ENCODE results near the gene CD33.

Gene CD33

GRCh38 chr19:51194527-51195315 lies 30.2 kb upstream of the CD33 start:
- Histone ChIP-seq H3K27me3 (ENCODE audit: insufficient read depth, low read length) (no peaks in the 10 kb centered on the region), H3K9me3 (ENCODE audit: insufficient read depth, low read depth, low read length) (no peaks in the 10 kb centered on the region), H3K4me3 (ENCODE audit: low read length) (no peak overlapping the region), H3K4me1 (ENCODE audit: insufficient read depth, low read length) (no peaks in the 10 kb centered on the region), H3K9ac (ENCODE audit: low read depth, low read length) (no peak overlapping the region), H3K36me3 (ENCODE audit: insufficient read depth, low read length) (no peaks in the 10 kb centered on the region), H3K27ac (ENCODE audit: low read depth, low read length) (no peak overlapping the region)
- 84% methylated on average over 17 of the region's 21 CpGs for WGBS

- Histone ChIP-seq H3K27ac (ENCODE audit: low read depth, low read length) (no peak overlapping the region), H3K4me1 (ENCODE audit: insufficient read depth, low read length) (no peaks in the 10 kb centered on the region), H3K9me3 (ENCODE audit: insufficient read depth, low read depth, low read length) (no peaks in the 10 kb centered on the region), H3K36me3 (ENCODE audit: insufficient read depth, low read length) (no peaks in the 10 kb centered on the region), H3K9ac (ENCODE audit: low read depth, low read length) (no peak overlapping the region), H3K27me3 (ENCODE audit: insufficient read depth, low read length) (no peaks in the 10 kb centered on the region), H3K4me3 (ENCODE audit: low read length) (no peak overlapping the region)
- 95% methylated on average over 9 of the region's 9 CpGs for WGBS
Measured at GRCh38 chr19:51195316-51195586, 29.6 kb upstream of the CD33 start.

GRCh38 chr19:51195616-51196015 lies 29.3 kb upstream of the CD33 start:
- Histone ChIP-seq H3K9me3 (ENCODE audit: insufficient read depth, low read depth, low read length) (no peaks in the 10 kb centered on the region), H3K27me3 (ENCODE audit: insufficient read depth, low read length) (no peaks in the 10 kb centered on the region), H3K27ac (ENCODE audit: low read depth, low read length) (no peak overlapping the region), H3K36me3 (ENCODE audit: insufficient read depth, low read length) (no peaks in the 10 kb centered on the region), H3K9ac (ENCODE audit: low read depth, low read length) (no peak overlapping the region), H3K4me3 (ENCODE audit: low read length) (no peak overlapping the region), H3K4me1 (ENCODE audit: insufficient read depth, low read length) (no peaks in the 10 kb centered on the region)
- 92% methylated on average over 10 of the region's 10 CpGs for WGBS

GRCh38 chr19:51196181-51196580 lies 28.7 kb upstream of the CD33 start:
- Histone ChIP-seq H3K4me3 (ENCODE audit: low read length) (no peak overlapping the region), H3K4me1 (ENCODE audit: insufficient read depth, low read length) (no peaks in the 10 kb centered on the region), H3K27ac (ENCODE audit: low read depth, low read length) (no peak overlapping the region), H3K36me3 (ENCODE audit: insufficient read depth, low read length) (no peaks in the 10 kb centered on the region), H3K9ac (ENCODE audit: low read depth, low read length) (no peak overlapping the region), H3K27me3 (ENCODE audit: insufficient read depth, low read length) (no peaks in the 10 kb centered on the region), H3K9me3 (ENCODE audit: insufficient read depth, low read depth, low read length) (no peaks in the 10 kb centered on the region)
- 91% methylated on average over 5 of the region's 5 CpGs for whole genome bisulfite sequencing

GRCh38 chr19:51198641-51199040 lies 26.2 kb upstream of the CD33 start:
- Histone ChIP-seq H3K4me3 (ENCODE audit: low read length) (no peak overlapping the region), H3K9ac (ENCODE audit: low read depth, low read length) (no peak overlapping the region), H3K27me3 (ENCODE audit: insufficient read depth, low read length) (no peaks in the 10 kb centered on the region), H3K4me1 (ENCODE audit: insufficient read depth, low read length) (no peaks in the 10 kb centered on the region), H3K36me3 (ENCODE audit: insufficient read depth, low read length) (no peaks in the 10 kb centered on the region), H3K27ac (ENCODE audit: low read depth, low read length) (no peak overlapping the region), H3K9me3 (ENCODE audit: insufficient read depth, low read depth, low read length) (no peaks in the 10 kb centered on the region)
- 87% methylated on average over 9 of the region's 9 CpGs for WGBS

- Histone ChIP-seq H3K9ac (ENCODE audit: low read depth, low read length) (no peak overlapping the region), H3K4me3 (ENCODE audit: low read length) (no peak overlapping the region), H3K36me3 (ENCODE audit: insufficient read depth, low read length) (no peaks in the 10 kb centered on the region), H3K4me1 (ENCODE audit: insufficient read depth, low read length) (no peaks in the 10 kb centered on the region), H3K9me3 (ENCODE audit: insufficient read depth, low read depth, low read length) (no peaks in the 10 kb centered on the region), H3K27me3 (ENCODE audit: insufficient read depth, low read length) (no peaks in the 10 kb centered on the region), H3K27ac (ENCODE audit: low read depth, low read length) (no peak overlapping the region)
- WGBS, result 87% methylated on average over 10 of the region's 10 CpGs
Measured at GRCh38 chr19:51200071-51200666, 24.7 kb upstream of the CD33 start.

- Histone ChIP-seq H3K36me3 (ENCODE audit: insufficient read depth, low read length) (no peaks in the 10 kb centered on the region), H3K27ac (ENCODE audit: low read depth, low read length) (no peak overlapping the region), H3K9me3 (ENCODE audit: insufficient read depth, low read depth, low read length) (no peaks in the 10 kb centered on the region), H3K4me1 (ENCODE audit: insufficient read depth, low read length) (no peaks in the 10 kb centered on the region), H3K9ac (ENCODE audit: low read depth, low read length) (no peak overlapping the region), H3K4me3 (ENCODE audit: low read length) (no peak overlapping the region), H3K27me3 (ENCODE audit: insufficient read depth, low read length) (no peaks in the 10 kb centered on the region)
- 75% methylated on average over 5 of the region's 5 CpGs for WGBS
Measured at GRCh38 chr19:51201712-51202111, 23.2 kb upstream of the CD33 start.

- Histone ChIP-seq H3K27ac (ENCODE audit: low read depth, low read length) (no peak overlapping the region), H3K4me1 (ENCODE audit: insufficient read depth, low read length) (no peaks in the 10 kb centered on the region), H3K9me3 (ENCODE audit: insufficient read depth, low read depth, low read length) (no peaks in the 10 kb centered on the region), H3K9ac (ENCODE audit: low read depth, low read length) (no peak overlapping the region), H3K27me3 (ENCODE audit: insufficient read depth, low read length) (no peaks in the 10 kb centered on the region), H3K4me3 (ENCODE audit: low read length) (no peak overlapping the region), H3K36me3 (ENCODE audit: insufficient read depth, low read length) (no peaks in the 10 kb centered on the region)
- over 99% methylated on average over 3 of the region's 3 CpGs for WGBS
Measured at GRCh38 chr19:51203916-51204315, 21.0 kb upstream of the CD33 start.

- H3K9ac ChIP-seq (ENCODE audit: low read depth, low read length), result no peak overlapping the region
- H3K27me3 ChIP-seq (ENCODE audit: insufficient read depth, low read length), result no peaks in the 10 kb centered on the region
- no peak overlapping the region for H3K27ac ChIP-seq (ENCODE audit: low read depth, low read length)
- H3K4me3 ChIP-seq (ENCODE audit: low read length), result no peak overlapping the region
- H3K36me3 ChIP-seq (ENCODE audit: insufficient read depth, low read length), result no peaks in the 10 kb centered on the region
- H3K4me1 ChIP-seq (ENCODE audit: insufficient read depth, low read length), result no peaks in the 10 kb centered on the region
- H3K9me3 ChIP-seq (ENCODE audit: insufficient read depth, low read depth, low read length), result no peaks in the 10 kb centered on the region
- 94% methylated on average over 6 of the region's 6 CpGs for WGBS
Measured at GRCh38 chr19:51204321-51204720, 20.6 kb upstream of the CD33 start.

- Histone ChIP-seq H3K4me3 (ENCODE audit: low read length) (no peak overlapping the region), H3K27ac (ENCODE audit: low read depth, low read length) (no peak overlapping the region), H3K27me3 (ENCODE audit: insufficient read depth, low read length) (no peaks in the 10 kb centered on the region), H3K36me3 (ENCODE audit: insufficient read depth, low read length) (no peaks in the 10 kb centered on the region), H3K9ac (ENCODE audit: low read depth, low read length) (no peak overlapping the region), H3K4me1 (ENCODE audit: insufficient read depth, low read length) (no peaks in the 10 kb centered on the region), H3K9me3 (ENCODE audit: insufficient read depth, low read depth, low read length) (no peaks in the 10 kb centered on the region)
- WGBS, result 87% methylated on average over 2 of the region's 2 CpGs
Measured at GRCh38 chr19:51207747-51208146, 17.1 kb upstream of the CD33 start.

GRCh38 chr19:51210191-51210784 lies 14.6 kb upstream of the CD33 start:
- no peaks in the 10 kb centered on the region for H3K36me3 ChIP-seq (ENCODE audit: insufficient read depth, low read length)
- no peak overlapping the region for H3K4me3 ChIP-seq (ENCODE audit: low read length)
- no peaks in the 10 kb centered on the region for H3K4me1 ChIP-seq (ENCODE audit: insufficient read depth, low read length)
- no peak overlapping the region for H3K9ac ChIP-seq (ENCODE audit: low read depth, low read length)
- H3K27me3 ChIP-seq (ENCODE audit: insufficient read depth, low read length), result no peaks in the 10 kb centered on the region
- WGBS, result 92% methylated on average over 5 of the region's 6 CpGs
- no peak overlapping the region for H3K27ac ChIP-seq (ENCODE audit: low read depth, low read length)
- H3K9me3 ChIP-seq (ENCODE audit: insufficient read depth, low read depth, low read length), result peaks cover 9% of the 10 kb centered on the region; the same call in 1 of the 2 replicates
